ENCODE data around the gene KIDINS220. TPM values are rescaled to one million over a fixed set of nuclear protein-coding genes. Genes with fewer than 3 reads are reported as not detected.

KIDINS220 gene
- total and polyA plus RNA-seq, 4 donors = 132 to 280 (median 167) TPM

- Histone ChIP-seq H3K4me1 (ENCODE audit: control insufficient read depth, insufficient read depth, low read length) (no peaks in the 10 kb centered on the region), H3K36me3 (ENCODE audit: control insufficient read depth, insufficient read depth, low read length) (peaks cover 30% of the 10 kb centered on the region)
These were observed 38.4 kb downstream of the KIDINS220 start for GRCh38 chr2:8799004-8799403.

GRCh38 chr2:8798393-8798792, 39.0 kb downstream of the KIDINS220 start:
- H3K4me3 ChIP-seq (ENCODE audit: low read depth, low read length) = no peak overlapping the region
- peaks cover 33% of the 10 kb centered on the region for H3K36me3 ChIP-seq (ENCODE audit: control insufficient read depth, insufficient read depth, low read length)
- no CpG with 5 or more reads among the region's 2 CpGs for WGBS (ENCODE audit: insufficient coverage)
- no peak overlapping the region for H3K27ac ChIP-seq (ENCODE audit: low read depth, low read length)
- no peaks in the 10 kb centered on the region for H3K27me3 ChIP-seq (ENCODE audit: control insufficient read depth, insufficient read depth, low read length)
- no peaks in the 10 kb centered on the region for H3K9me3 ChIP-seq (ENCODE audit: control insufficient read depth, insufficient read depth, low read length)
- DNase-seq (ENCODE audit: low read depth in 4 of 6, low spot score in 6 of 6) = no peak
- no peaks in the 10 kb centered on the region for H3K4me1 ChIP-seq (ENCODE audit: control insufficient read depth, insufficient read depth, low read length)

More at GRCh38 chr2:8799004-8799403, 38.4 kb downstream of the KIDINS220 start:
- WGBS (ENCODE audit: insufficient coverage) = 97% methylated on average over 2 of the region's 2 CpGs
- no peak overlapping the region for H3K4me3 ChIP-seq (ENCODE audit: low read depth, low read length)
- H3K9me3 ChIP-seq (ENCODE audit: control insufficient read depth, insufficient read depth, low read length) = no peaks in the 10 kb centered on the region
- H3K27ac ChIP-seq (ENCODE audit: low read depth, low read length) = no peak overlapping the region
- no peak for DNase-seq (ENCODE audit: low read depth in 4 of 6, low spot score in 6 of 6)
- no peaks in the 10 kb centered on the region for H3K27me3 ChIP-seq (ENCODE audit: control insufficient read depth, insufficient read depth, low read length)

DNA sequence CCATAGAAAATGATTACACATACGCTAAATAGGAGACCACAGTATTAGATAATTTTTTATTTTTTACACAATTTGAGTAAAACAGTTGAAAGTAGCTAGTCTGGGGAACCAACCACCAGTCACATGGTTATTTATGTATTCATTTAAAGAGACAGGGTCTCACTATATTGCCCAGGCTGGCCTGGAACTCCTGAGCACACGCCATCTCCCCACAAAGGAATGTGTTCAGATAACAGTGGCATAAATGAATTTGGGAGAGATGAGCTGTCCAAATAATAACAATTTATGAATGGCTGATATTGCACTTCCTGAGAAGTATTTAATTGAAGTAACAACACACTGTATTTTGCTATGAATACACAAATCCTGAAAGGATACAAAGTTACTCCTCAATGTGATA, 39.7 kb downstream of the KIDINS220 start:
- Histone ChIP-seq H3K27ac (ENCODE audit: low read depth, low read length) (no peak overlapping the region), H3K27me3 (ENCODE audit: control insufficient read depth, insufficient read depth, low read length) (no peaks in the 10 kb centered on the region), H3K36me3 (ENCODE audit: control insufficient read depth, insufficient read depth, low read length) (peaks cover 38% of the 10 kb centered on the region), H3K9me3 (ENCODE audit: control insufficient read depth, insufficient read depth, low read length) (no peaks in the 10 kb centered on the region), H3K4me3 (ENCODE audit: low read depth, low read length) (no peak overlapping the region), H3K4me1 (ENCODE audit: control insufficient read depth, insufficient read depth, low read length) (no peaks in the 10 kb centered on the region)
- DNase-seq (ENCODE audit: low read depth in 4 of 6, low spot score in 6 of 6) = no peak
- no CpG with 5 or more reads among the region's 2 CpGs for WGBS (ENCODE audit: insufficient coverage)

GRCh38 chr2:8796878-8797550, 40.4 kb downstream of the KIDINS220 start:
- no peak for DNase-seq (ENCODE audit: low read depth in 4 of 6, low spot score in 6 of 6)
- no peak overlapping the region for H3K27ac ChIP-seq (ENCODE audit: low read depth, low read length)
- H3K9me3 ChIP-seq (ENCODE audit: control insufficient read depth, insufficient read depth, low read length) = no peaks in the 10 kb centered on the region
- no peaks in the 10 kb centered on the region for H3K27me3 ChIP-seq (ENCODE audit: control insufficient read depth, insufficient read depth, low read length)
- H3K4me3 ChIP-seq (ENCODE audit: low read depth, low read length) = no peak overlapping the region
- H3K4me1 ChIP-seq (ENCODE audit: control insufficient read depth, insufficient read depth, low read length) = no peaks in the 10 kb centered on the region
- peaks cover 33% of the 10 kb centered on the region for H3K36me3 ChIP-seq (ENCODE audit: control insufficient read depth, insufficient read depth, low read length)
- 97% methylated on average over 6 of the region's 6 CpGs for WGBS (ENCODE audit: insufficient coverage)

- H3K36me3 ChIP-seq (ENCODE audit: control insufficient read depth, insufficient read depth, low read length) = peaks cover 27% of the 10 kb centered on the region
- H3K4me3 ChIP-seq (ENCODE audit: low read depth, low read length) = no peak overlapping the region
- no peak overlapping the region for H3K27ac ChIP-seq (ENCODE audit: low read depth, low read length)
- no peak for DNase-seq (ENCODE audit: low read depth in 4 of 6, low spot score in 6 of 6)
- H3K27me3 ChIP-seq (ENCODE audit: control insufficient read depth, insufficient read depth, low read length) = no peaks in the 10 kb centered on the region
- WGBS (ENCODE audit: insufficient coverage) = 86% methylated on average over 7 of the region's 9 CpGs
- H3K9me3 ChIP-seq (ENCODE audit: control insufficient read depth, insufficient read depth, low read length) = no peaks in the 10 kb centered on the region
- no peaks in the 10 kb centered on the region for H3K4me1 ChIP-seq (ENCODE audit: control insufficient read depth, insufficient read depth, low read length)
These were observed 41.0 kb downstream of the KIDINS220 start for GRCh38 chr2:8796315-8796848.

GRCh38 chr2:8794923-8795825, 42.2 kb downstream of the KIDINS220 start:
- H3K9me3 ChIP-seq (ENCODE audit: control insufficient read depth, insufficient read depth, low read length) = no peaks in the 10 kb centered on the region
- H3K4me1 ChIP-seq (ENCODE audit: control insufficient read depth, insufficient read depth, low read length) = no peaks in the 10 kb centered on the region
- WGBS (ENCODE audit: insufficient coverage) = 96% methylated on average over 2 of the region's 8 CpGs
- no peak overlapping the region for H3K4me3 ChIP-seq (ENCODE audit: low read depth, low read length)
- no peak overlapping the region for H3K27ac ChIP-seq (ENCODE audit: low read depth, low read length)
- H3K36me3 ChIP-seq (ENCODE audit: control insufficient read depth, insufficient read depth, low read length) = peaks cover 29% of the 10 kb centered on the region
- no peak for DNase-seq (ENCODE audit: low read depth in 4 of 6, low spot score in 6 of 6)
- H3K27me3 ChIP-seq (ENCODE audit: control insufficient read depth, insufficient read depth, low read length) = no peaks in the 10 kb centered on the region

DNA sequence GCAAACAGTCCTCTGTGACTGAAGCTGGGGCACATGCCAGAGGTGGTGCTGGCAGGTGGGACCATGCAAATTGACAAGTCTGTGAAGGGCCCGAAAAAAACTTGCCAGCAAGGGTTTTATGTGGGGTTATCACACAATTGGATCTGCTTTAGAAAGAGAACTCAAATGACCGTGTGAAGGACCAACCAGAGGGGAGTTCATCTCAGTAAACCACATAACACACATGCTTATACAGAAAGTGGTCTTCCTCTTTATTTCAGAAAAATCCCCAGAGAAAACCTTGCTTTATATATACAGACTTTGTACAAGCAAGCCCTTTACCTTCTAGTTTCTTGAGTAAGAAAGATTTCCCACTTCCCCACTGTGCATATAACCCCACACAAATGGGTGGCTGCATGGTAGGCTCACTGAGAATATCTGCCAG, 46.7 kb downstream of the KIDINS220 start:
- Histone ChIP-seq H3K27me3 (ENCODE audit: control insufficient read depth, insufficient read depth, low read length) (no peaks in the 10 kb centered on the region), H3K27ac (ENCODE audit: low read depth, low read length) (no peak overlapping the region), H3K4me3 (ENCODE audit: low read depth, low read length) (no peak overlapping the region), H3K4me1 (ENCODE audit: control insufficient read depth, insufficient read depth, low read length) (no peaks in the 10 kb centered on the region), H3K36me3 (ENCODE audit: control insufficient read depth, insufficient read depth, low read length) (peaks cover 37% of the 10 kb centered on the region), H3K9me3 (ENCODE audit: control insufficient read depth, insufficient read depth, low read length) (no peaks in the 10 kb centered on the region)
- no peak for DNase-seq (ENCODE audit: low read depth in 4 of 6, low spot score in 6 of 6)
- 83% methylated on average over 1 of the region's 2 CpGs for WGBS (ENCODE audit: insufficient coverage)

DNA sequence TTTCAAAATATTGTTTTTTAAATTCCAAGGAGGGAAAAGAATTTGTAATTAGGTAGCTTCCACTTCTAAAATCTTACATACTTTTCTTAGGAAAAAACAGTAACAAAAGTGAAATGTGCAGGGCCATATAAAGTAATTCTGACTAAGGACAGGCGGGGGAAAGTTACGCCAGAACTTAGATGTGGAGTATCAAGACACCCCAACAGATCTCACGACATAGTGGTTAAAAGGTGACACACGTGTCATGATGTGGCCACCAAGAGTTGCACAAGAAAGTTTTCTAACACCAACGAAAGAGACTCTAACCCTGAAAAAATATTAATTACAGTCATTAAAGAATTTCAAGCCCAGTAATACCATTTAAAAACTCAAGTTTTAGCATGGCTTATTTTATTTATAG, 51.0 kb downstream of the KIDINS220 start:
- DNase-seq (ENCODE audit: low read depth in 4 of 6, low spot score in 6 of 6) = no peak
- Histone ChIP-seq H3K27ac (ENCODE audit: low read depth, low read length) (no peak overlapping the region), H3K27me3 (ENCODE audit: control insufficient read depth, insufficient read depth, low read length) (no peaks in the 10 kb centered on the region), H3K4me3 (ENCODE audit: low read depth, low read length) (no peak overlapping the region), H3K4me1 (ENCODE audit: control insufficient read depth, insufficient read depth, low read length) (no peaks in the 10 kb centered on the region), H3K36me3 (ENCODE audit: control insufficient read depth, insufficient read depth, low read length) (peaks cover 33% of the 10 kb centered on the region), H3K9me3 (ENCODE audit: control insufficient read depth, insufficient read depth, low read length) (no peaks in the 10 kb centered on the region)
- no CpG with 5 or more reads among the region's 5 CpGs for WGBS (ENCODE audit: insufficient coverage)

GRCh38 chr2:8779795-8780671, 57.4 kb downstream of the KIDINS220 start:
- no peak overlapping the region for H3K27ac ChIP-seq (ENCODE audit: low read depth, low read length)
- peaks cover 5% of the 10 kb centered on the region for H3K36me3 ChIP-seq (ENCODE audit: control insufficient read depth, insufficient read depth, low read length)
- WGBS (ENCODE audit: insufficient coverage) = no CpG with 5 or more reads among the region's 4 CpGs
- no peaks in the 10 kb centered on the region for H3K27me3 ChIP-seq (ENCODE audit: control insufficient read depth, insufficient read depth, low read length)
- H3K4me1 ChIP-seq (ENCODE audit: control insufficient read depth, insufficient read depth, low read length) = no peaks in the 10 kb centered on the region
- peak in 1 of 6 donors; percentile 8 for DNase-seq (ENCODE audit: low read depth in 4 of 6, low spot score in 6 of 6)
- no peaks in the 10 kb centered on the region for H3K9me3 ChIP-seq (ENCODE audit: control insufficient read depth, insufficient read depth, low read length)
- H3K4me3 ChIP-seq (ENCODE audit: low read depth, low read length) = no peak overlapping the region
